SIG-M5 treated with dmso at 0.1 percent for 504 hours (cell line): ENCODE data around the gene STK25.
A peak's percentile ranks its signal among the peaks of the same experiment; 100 is the strongest.
"Not testable (repeated sequence)": the region's sequence is repeated elsewhere in the genome, so short reads cannot be mapped to it uniquely, and the experiment has no call there.

Experiments
- DNase-seq: peaks from one replicate; lab custom pipeline; 2025; ENCODE audit not compliant: unreplicated experiment; lab: John Stamatoyannopoulos, UW

STK25 gene

GRCh38 chr2:241509155-241509784 is 886 bp upstream of the STK25 start:
- DNase-seq = no peak

GRCh38 chr2:241507430-241508239 is 749 bp downstream of the STK25 start:
- DNase-seq = no peak

GRCh38 chr2:241506793-241507429 is 1.5 kb downstream of the STK25 start:
- no peak for DNase-seq

- not testable (repeated sequence) for DNase-seq
These were observed 2.1 kb downstream of the STK25 start for GRCh38 chr2:241506317-241506716.

- no peak for DNase-seq
These were observed 2.6 kb downstream of the STK25 start for GRCh38 chr2:241505781-241506201.

GRCh38 chr2:241505086-241505780 is 3.2 kb downstream of the STK25 start:
- DNase-seq = no peak

GRCh38 chr2:241503776-241504392 is 4.5 kb downstream of the STK25 start:
- DNase-seq = no peak

- DNase-seq = no peak
These were observed 6.1 kb downstream of the STK25 start for GRCh38 chr2:241502281-241502680.

- no peak for DNase-seq
These were observed 6.8 kb downstream of the STK25 start for GRCh38 chr2:241501551-241501950.

GRCh38 chr2:241501099-241501541 is 7.3 kb downstream of the STK25 start:
- DNase-seq = no peak

- no peak for DNase-seq
These were observed 7.9 kb downstream of the STK25 start for GRCh38 chr2:241500431-241500975.

- no peak for DNase-seq
These were observed 8.4 kb downstream of the STK25 start for GRCh38 chr2:241500016-241500415.

GRCh38 chr2:241499146-241499965 is 9.0 kb downstream of the STK25 start:
- DNase-seq = no peak

GRCh38 chr2:241498115-241499070 is 10.0 kb downstream of the STK25 start:
- DNase-seq = no peak

GRCh38 chr2:241496904-241497877 is 11.2 kb downstream of the STK25 start:
- DNase-seq = peak; percentile 21

GRCh38 chr2:241496003-241496707 is 12.2 kb downstream of the STK25 start:
- DNase-seq = no peak
